GM13977 (cell line): ENCODE measurements around the gene QRICH2.

Experiments
- DNase-seq: peaks from one replicate; pipeline ENCODE4 v3.0.0; 2012; ENCODE audit warnings: low spot score
- in situ Hi-C: fragments of 300-500 bp; cut with MboI; formaldehyde crosslinking; loops from one replicate; pipeline ENCODE4 v1.12.0; 2022; ENCODE audit warnings: low sequenced_read_pairs, low pct_unique_long_range_greater_than_20kb, mixed read lengths, inconsistent platforms; ENCODE audit not compliant: unreplicated experiment
- TF ChIP-seq, protein P1 (sequence below): IDR thresholded peaks from 2 replicates; pipeline ENCODE4 v1.5.1; 2012; ENCODE audit warnings: mild to moderate bottlenecking, control low read depth; ENCODE audit not compliant: insufficient read depth; ENCODE audit errors: extremely low read depth, missing control alignments

The QRICH2 gene

GRCh38 chr17:76279742-76280287 lies 28.3 kb downstream of the QRICH2 start:
- TF ChIP-seq, protein P1, sequence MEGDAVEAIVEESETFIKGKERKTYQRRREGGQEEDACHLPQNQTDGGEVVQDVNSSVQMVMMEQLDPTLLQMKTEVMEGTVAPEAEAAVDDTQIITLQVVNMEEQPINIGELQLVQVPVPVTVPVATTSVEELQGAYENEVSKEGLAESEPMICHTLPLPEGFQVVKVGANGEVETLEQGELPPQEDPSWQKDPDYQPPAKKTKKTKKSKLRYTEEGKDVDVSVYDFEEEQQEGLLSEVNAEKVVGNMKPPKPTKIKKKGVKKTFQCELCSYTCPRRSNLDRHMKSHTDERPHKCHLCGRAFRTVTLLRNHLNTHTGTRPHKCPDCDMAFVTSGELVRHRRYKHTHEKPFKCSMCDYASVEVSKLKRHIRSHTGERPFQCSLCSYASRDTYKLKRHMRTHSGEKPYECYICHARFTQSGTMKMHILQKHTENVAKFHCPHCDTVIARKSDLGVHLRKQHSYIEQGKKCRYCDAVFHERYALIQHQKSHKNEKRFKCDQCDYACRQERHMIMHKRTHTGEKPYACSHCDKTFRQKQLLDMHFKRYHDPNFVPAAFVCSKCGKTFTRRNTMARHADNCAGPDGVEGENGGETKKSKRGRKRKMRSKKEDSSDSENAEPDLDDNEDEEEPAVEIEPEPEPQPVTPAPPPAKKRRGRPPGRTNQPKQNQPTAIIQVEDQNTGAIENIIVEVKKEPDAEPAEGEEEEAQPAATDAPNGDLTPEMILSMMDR: no peak
- in situ Hi-C loops: loop anchor here (5.0 kb wide), 1 partner anchor 153 kb away; no protein-coding TSS in a partner anchor
- no peak for DNase-seq

GRCh38 chr17:76278952-76279741 lies 28.9 kb downstream of the QRICH2 start:
- in situ Hi-C loops: no loop called here
- TF ChIP-seq, protein P1: peak; percentile 98
- peak; percentile 87 for DNase-seq

GRCh38 chr17:76278268-76278908 lies 29.7 kb downstream of the QRICH2 start:
- in situ Hi-C loops: no loop called here
- DNase-seq: no peak

DNA sequence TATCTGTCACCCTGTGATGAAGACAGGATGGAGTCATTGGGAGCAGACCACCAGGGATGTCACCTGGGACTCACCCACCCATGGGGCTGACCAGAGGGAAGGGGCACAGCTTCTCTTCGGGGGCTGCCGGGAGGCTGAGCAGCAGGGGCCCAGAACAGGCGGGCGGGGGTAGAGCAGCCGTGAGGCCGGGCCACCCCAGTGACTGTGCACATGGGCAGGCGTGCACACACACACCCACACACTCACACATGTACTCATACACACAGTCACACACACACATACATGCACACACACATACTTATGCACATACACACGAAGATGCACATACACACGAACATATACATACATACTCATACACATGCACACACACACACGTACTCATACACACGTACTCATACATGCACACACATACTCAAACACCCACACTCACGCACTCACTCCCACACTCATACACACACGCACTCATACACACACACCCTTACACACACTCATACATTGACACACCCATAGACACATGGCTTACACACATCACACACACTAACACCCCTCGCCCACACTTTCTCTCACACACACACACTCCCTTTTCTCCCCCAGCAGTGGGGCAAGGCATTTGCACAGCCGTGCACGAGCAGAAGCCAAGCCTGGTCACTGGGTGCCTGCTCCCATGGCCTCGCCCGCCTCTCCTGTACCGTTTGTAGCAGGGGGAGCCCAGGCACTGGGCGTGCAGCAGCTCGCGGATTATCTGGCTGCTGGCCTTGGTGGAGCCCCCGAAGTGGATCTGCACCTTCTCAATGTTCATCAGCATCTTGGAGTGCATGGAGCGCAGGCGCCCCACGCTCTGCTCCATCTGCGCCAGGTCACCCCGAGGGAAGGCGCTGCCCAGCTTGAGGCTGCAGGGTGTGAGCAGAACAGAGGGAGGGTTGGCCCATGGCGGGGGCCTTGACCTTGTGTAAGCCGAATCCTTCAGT lies 30.5 kb downstream of the QRICH2 start:
- in situ Hi-C loops: no loop called here

More at GRCh38 chr17:76278268-76278908, 29.7 kb downstream of the QRICH2 start:
- TF ChIP-seq, protein P1: no peak

GRCh38 chr17:76276461-76277299 lies 31.4 kb downstream of the QRICH2 start:
- DNase-seq: no peak
- in situ Hi-C loops: no loop called here
- TF ChIP-seq, protein P1: no peak

More for the DNA sequence above, 30.5 kb downstream of the QRICH2 start:
- TF ChIP-seq, protein P1: no peak
- DNase-seq: no peak
